HFFc6 (cell line): ENCODE results near the gene HIVEP2. TPM values are rescaled to one million over a fixed set of nuclear protein-coding genes. Genes with fewer than 3 reads are reported as not detected.
"Not testable (repeated sequence)": the region's sequence is repeated elsewhere in the genome, so short reads cannot be mapped to it uniquely, and the experiment has no call there.

Source experiments
- DNase-seq: peaks from one replicate; pipeline ENCODE4 v3.0.0-alpha.2; 2018
- H3K27ac Mint-ChIP-seq: 2 replicates; pipeline ENCODE4 v1.8.0; 2020; ENCODE audit warnings: mild to moderate bottlenecking, mixed read lengths
- H3K27me3 Mint-ChIP-seq: 2 replicates; pipeline ENCODE4 v1.8.0; 2021; ENCODE audit warnings: mild to moderate bottlenecking, moderate library complexity, mixed read lengths; ENCODE audit not compliant: insufficient read depth
- H3K36me3 Mint-ChIP-seq: 2 replicates; pipeline ENCODE4 v1.8.0; 2021; ENCODE audit warnings: low read depth, mixed read lengths
- H3K4me1 Mint-ChIP-seq: 2 replicates; pipeline ENCODE4 v1.8.0; 2020; ENCODE audit warnings: low read depth, mixed read lengths
- H3K4me3 Mint-ChIP-seq: 2 replicates; pipeline ENCODE4 v1.8.0; 2020; ENCODE audit warnings: mild to moderate bottlenecking, moderate library complexity, mixed read lengths
- H3K9me3 Mint-ChIP-seq: 2 replicates; pipeline ENCODE4 v1.8.0; 2020; ENCODE audit warnings: mild to moderate bottlenecking, mixed read lengths
- total RNA-seq, 6 experiments: library from RNA; stranded (reverse); fragmentation: NEBNext Ultra II Directional; extraction: Animal tissue kit (Norgen Biotek cat#: 25700); gene quantifications; 2 replicates in 1 of 6; 3 replicates in 5 of 6; pipeline ENCODE4 v1.2.3, GENCODE V29; 2021
- TF ChIP-seq, protein P1 (sequence below): fragments of 200-600 bp; sonication (generic); IDR thresholded peaks from 2 replicates; pipeline ENCODE4 v1.5.0; 2021; ENCODE audit warnings: antibody characterized with exemption, mild to moderate bottlenecking

Gene HIVEP2
- total RNA-seq, 6 experiments from 2014 or later = 14.0 to 19.5 (median 17.1) TPM

DNA sequence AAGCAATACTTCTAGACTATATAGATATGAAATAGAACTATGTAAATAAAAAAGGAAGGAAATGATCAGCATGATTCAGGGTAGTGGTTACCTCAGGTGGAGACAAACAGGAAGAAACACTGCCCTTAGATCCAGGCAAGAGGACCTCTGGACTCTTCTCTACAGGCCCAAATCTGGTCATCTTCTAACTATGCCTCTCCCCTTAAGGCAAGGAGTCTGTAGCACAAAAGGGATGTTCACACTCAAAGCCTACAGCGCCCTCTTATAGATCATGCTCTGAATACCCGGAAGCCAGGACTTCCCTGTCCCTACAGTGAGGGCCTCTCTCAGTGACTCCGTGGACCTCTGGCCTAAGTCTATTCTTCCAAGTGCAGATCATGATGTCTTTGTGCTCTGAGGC lies 30.4 kb upstream of the HIVEP2 start:
- Mint-ChIP-seq H3K4me3 (no peak overlapping the region), H3K4me1 (no peaks in the 10 kb centered on the region), H3K36me3 (0 out of 2 replicates have a peak, but pooled peaks cover 3% of the 10 kb centered on the region), H3K9me3 (peaks cover 8% of the 10 kb centered on the region), H3K27me3 (peaks cover 1% of the 10 kb centered on the region), H3K27ac (no peak overlapping the region)
- TF ChIP-seq, protein P1, sequence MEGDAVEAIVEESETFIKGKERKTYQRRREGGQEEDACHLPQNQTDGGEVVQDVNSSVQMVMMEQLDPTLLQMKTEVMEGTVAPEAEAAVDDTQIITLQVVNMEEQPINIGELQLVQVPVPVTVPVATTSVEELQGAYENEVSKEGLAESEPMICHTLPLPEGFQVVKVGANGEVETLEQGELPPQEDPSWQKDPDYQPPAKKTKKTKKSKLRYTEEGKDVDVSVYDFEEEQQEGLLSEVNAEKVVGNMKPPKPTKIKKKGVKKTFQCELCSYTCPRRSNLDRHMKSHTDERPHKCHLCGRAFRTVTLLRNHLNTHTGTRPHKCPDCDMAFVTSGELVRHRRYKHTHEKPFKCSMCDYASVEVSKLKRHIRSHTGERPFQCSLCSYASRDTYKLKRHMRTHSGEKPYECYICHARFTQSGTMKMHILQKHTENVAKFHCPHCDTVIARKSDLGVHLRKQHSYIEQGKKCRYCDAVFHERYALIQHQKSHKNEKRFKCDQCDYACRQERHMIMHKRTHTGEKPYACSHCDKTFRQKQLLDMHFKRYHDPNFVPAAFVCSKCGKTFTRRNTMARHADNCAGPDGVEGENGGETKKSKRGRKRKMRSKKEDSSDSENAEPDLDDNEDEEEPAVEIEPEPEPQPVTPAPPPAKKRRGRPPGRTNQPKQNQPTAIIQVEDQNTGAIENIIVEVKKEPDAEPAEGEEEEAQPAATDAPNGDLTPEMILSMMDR = no peak
- no peak for DNase-seq

DNA sequence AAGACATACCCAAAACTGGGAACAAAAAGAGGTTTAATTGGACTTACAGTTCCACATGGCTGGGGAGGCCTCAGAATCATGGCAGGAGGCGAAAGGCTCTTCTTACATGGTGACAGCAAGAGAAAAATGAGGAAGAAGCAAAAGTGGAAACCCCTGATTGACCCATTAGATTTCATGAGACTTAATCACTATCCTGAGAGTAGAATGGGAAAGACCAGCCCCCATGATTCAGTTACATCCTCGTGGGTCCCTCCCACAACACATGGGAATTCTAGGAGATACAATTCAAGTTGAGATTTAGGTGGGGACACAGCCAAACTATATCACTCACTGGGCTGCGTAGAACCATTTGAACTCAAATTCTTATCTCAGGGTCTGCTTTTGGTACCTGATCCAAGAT lies 26.0 kb upstream of the HIVEP2 start:
- H3K4me1 Mint-ChIP-seq, H3K36me3 Mint-ChIP-seq, DNase-seq, H3K9me3 Mint-ChIP-seq, H3K27me3 Mint-ChIP-seq, H3K27ac Mint-ChIP-seq, H3K4me3 Mint-ChIP-seq: not testable (repeated sequence)

DNA sequence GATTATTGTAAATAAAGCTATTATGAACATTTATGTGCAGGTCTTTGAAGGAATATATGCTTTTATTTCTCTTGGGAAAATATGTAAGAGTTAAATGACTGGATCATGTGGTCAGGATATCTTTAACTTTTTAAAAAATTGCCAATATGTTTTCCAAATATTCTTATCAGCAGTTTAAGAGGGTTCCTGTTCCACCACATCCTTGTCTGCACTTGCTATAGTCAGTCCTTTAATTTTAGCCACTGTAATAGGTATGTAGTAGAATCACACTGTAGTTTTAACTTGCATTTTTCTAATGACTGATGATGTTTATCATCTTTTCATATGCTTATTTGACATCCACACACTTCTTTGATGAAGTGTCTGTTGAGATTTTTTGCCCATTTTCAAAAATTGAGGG lies 23.6 kb upstream of the HIVEP2 start:
- Mint-ChIP-seq H3K27ac (no peak overlapping the region), H3K4me3 (no peak overlapping the region), H3K36me3 (no peaks in the 10 kb centered on the region), H3K4me1 (no peaks in the 10 kb centered on the region), H3K27me3 (no peaks in the 10 kb centered on the region), H3K9me3 (no peaks in the 10 kb centered on the region)
- no peak for DNase-seq
- TF ChIP-seq, protein P1 = no peak

DNA sequence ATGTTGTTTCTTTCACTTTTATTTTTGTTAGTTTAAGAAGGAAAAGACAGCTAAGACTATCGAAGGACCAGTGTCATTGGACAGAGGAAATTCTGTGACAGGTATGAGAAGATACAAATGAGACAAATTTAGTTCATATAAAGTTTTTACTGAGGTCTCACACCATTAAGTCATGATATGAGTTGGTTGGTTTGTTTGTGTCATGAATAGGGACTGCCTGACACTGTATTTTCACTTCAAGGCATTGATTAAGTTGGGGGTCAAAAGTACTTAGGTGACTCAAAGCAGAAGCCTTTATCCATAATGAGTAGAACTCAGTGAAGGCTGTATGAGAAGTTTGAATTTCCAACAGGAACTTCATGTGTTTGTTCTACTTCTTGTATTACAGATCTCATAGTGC lies 21.3 kb upstream of the HIVEP2 start:
- no peaks in the 10 kb centered on the region for H3K9me3 Mint-ChIP-seq

DNA sequence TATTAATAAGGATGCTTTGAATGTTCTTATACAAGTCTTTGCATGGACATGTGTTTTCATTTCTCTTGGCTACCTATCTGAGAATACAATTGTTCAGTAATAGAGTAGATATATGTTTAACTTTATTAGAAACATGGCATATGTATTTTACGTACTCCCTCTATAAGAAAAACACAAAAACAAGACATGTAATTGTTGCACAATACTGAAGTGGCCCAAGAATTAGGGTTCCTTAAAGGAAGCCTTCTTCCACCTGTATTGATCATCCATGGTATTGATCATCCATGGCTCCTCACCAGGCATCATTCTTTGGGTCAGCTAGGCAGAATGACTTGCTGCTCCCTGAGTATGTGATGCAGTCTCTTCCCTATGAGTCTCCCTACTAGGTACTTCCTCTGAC lies 20.2 kb upstream of the HIVEP2 start:
- H3K4me1 Mint-ChIP-seq = peaks cover 8% of the 10 kb centered on the region
- DNase-seq = no peak
- H3K27me3 Mint-ChIP-seq = no peaks in the 10 kb centered on the region
- H3K36me3 Mint-ChIP-seq = peaks cover 5% of the 10 kb centered on the region; the same call in 1 of the 2 replicates
- TF ChIP-seq, protein P1 = no peak
- H3K9me3 Mint-ChIP-seq = peaks cover 5% of the 10 kb centered on the region
- no peak overlapping the region for H3K27ac Mint-ChIP-seq
- no peak overlapping the region for H3K4me3 Mint-ChIP-seq

More for the DNA sequence above, 21.3 kb upstream of the HIVEP2 start:
- Mint-ChIP-seq H3K27me3 (no peaks in the 10 kb centered on the region), H3K27ac (no peak overlapping the region), H3K4me3 (no peak overlapping the region), H3K4me1 (no peaks in the 10 kb centered on the region), H3K36me3 (no peaks in the 10 kb centered on the region)
- DNase-seq = no peak
- TF ChIP-seq, protein P1 = no peak

DNA sequence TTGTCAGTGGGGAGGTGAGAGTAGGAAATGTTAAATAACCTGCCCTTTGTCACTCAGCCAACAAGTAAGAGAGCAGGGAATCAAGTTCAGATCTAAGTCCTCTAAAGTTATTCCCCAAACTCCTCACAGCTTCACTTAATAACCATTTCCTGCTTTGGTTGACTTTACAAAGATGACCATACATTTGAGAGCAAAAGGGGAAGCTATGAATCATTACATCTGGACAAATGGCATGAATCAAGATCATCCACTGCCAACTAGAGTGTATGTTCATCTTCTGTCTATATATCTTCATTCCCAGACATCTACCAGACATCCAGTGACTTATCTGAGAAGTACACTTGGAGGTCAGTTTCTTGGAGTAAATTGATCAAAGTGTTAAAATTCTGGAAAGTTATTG lies 15.1 kb upstream of the HIVEP2 start:
- Mint-ChIP-seq H3K27ac (peak overlapping the region; percentile 51), H3K9me3 (peaks cover 5% of the 10 kb centered on the region), H3K36me3 (peaks cover 5% of the 10 kb centered on the region; the same call in 1 of the 2 replicates), H3K4me1 (peaks cover 17% of the 10 kb centered on the region), H3K4me3 (no peak overlapping the region), H3K27me3 (no peaks in the 10 kb centered on the region)
- peak; percentile 56 for DNase-seq
- TF ChIP-seq, protein P1 = no peak
